DOHH2 (cell line): ENCODE results near the gene TINAGL1.

ENCODE experiments used
- CTCF ChIP-seq: fragments of 200-600 bp; sonication (generic); IDR thresholded peaks from one replicate; pipeline ENCODE4 v1.5.1; 2014; ENCODE audit warnings: antibody characterized with exemption, mild to moderate bottlenecking, low read depth, low read length; ENCODE audit not compliant: poor library complexity, severe bottlenecking
- EZH2phosphoT487 ChIP-seq: fragments of 200-600 bp; sonication (generic); IDR thresholded peaks from 2 replicates; pipeline ENCODE4 v1.6.1; 2017; ENCODE audit warnings: borderline replicate concordance, mild to moderate bottlenecking, antibody characterized with exemption, low read length, moderate library complexity, mixed read lengths

- TF ChIP-seq CTCF: no peak
- no peak for TF ChIP-seq EZH2phosphoT487
Measured at GRCh38 chr1:31624731-31625514, 48.6 kb downstream of the TINAGL1 start.
